ENCODE results near the gene ANO1.
"Not testable (repeated sequence)": the region's sequence is repeated elsewhere in the genome, so short reads cannot be mapped to it uniquely, and the experiment has no call there.

ANO1 gene

DNA sequence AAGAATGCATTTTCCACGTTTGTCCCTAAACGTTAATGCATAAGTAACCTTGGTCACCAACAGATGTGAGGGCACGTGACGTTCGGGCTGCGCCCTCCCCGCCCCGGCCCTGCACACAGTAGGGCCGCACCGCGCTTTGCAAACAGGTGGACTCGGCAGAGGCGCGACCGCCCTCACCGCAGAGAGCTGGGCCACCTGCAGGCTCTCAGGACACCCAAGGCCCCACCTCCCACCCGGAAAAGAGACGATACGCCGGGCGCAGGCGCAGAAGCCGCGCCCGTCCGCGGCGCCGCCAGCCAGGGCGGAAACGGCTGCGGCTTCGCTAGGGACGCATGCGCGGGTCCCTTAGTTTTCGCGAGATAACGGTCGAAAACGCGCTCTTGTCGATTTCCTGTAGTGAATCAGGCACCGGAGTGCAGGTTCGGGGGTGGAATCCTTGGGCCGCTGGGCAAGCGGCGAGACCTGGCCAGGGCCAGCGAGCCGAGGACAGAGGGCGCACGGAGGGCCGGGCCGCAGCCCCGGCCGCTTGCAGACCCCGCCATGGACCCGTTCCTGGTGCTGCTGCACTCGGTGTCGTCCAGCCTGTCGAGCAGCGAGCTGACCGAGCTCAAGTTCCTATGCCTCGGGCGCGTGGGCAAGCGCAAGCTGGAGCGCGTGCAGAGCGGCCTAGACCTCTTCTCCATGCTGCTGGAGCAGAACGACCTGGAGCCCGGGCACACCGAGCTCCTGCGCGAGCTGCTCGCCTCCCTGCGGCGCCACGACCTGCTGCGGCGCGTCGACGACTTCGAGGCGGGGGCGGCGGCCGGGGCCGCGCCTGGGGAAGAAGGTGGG, 125.0 kb downstream of the ANO1 start, which contains the start of gene FADD:
TSS of gene FADD (plus strand) at position 377 of the 831 bp plus-strand sequence. CDS start at position 541, 164 bp downstream.
- in situ Hi-C loops (cut with HindIII; ENCODE audit: low sequenced_read_pairs), result no loop called here

DNA sequence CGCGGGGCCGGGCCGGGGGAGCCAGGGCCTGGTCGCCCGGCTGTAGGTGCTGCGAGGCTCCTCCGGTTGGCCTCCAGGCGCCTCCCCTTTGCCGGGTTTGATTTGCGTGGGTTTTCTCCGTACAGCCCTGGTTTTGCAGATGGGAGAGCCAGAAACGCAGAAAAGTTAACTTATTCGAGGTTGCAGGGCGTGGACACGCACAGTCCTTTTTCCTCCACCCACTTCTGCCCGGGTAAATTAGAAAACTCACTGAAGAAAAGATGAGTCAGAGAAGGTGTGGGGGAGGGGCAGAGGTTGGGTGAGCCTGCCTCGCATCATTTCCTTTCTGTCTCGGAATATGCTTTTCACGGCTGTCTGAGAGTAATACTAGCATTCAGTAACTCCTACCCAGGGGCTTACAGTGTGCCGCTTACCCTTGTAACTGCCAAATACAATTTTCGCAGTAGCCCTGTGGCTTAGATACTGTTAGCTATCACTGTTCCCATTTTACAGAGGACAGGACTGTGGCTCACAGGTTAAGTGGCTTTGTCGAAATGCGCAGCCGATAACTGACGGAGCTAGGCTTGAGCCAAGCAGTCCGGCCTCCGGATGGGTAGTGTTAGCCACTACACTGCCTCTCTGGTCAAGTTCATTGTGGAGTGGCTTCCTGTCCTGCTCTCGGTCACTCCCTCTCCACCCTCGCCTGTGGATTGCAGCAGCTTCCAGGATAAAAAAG, 125.8 kb downstream of the ANO1 start:
- in situ Hi-C loops (cut with HindIII; ENCODE audit: low sequenced_read_pairs), result no loop called here

DNA sequence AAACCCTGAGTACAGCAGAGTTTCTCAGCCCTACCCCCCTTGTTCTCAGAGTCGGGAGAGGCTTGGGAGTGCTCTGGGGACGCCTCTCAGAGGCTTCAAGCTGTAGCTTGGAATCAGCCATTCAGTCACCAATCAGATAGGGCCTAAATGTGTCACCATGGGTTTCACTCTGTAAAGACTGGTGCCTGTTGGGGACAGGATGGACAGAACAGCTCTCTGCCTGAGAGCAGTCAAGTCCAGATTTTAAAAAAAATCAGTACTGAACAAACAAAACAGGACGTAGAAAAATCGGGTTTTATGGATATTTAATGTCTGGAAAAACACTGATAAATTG, 126.3 kb downstream of the ANO1 start:
- in situ Hi-C loops (cut with HindIII; ENCODE audit: low sequenced_read_pairs), result no loop called here

DNA sequence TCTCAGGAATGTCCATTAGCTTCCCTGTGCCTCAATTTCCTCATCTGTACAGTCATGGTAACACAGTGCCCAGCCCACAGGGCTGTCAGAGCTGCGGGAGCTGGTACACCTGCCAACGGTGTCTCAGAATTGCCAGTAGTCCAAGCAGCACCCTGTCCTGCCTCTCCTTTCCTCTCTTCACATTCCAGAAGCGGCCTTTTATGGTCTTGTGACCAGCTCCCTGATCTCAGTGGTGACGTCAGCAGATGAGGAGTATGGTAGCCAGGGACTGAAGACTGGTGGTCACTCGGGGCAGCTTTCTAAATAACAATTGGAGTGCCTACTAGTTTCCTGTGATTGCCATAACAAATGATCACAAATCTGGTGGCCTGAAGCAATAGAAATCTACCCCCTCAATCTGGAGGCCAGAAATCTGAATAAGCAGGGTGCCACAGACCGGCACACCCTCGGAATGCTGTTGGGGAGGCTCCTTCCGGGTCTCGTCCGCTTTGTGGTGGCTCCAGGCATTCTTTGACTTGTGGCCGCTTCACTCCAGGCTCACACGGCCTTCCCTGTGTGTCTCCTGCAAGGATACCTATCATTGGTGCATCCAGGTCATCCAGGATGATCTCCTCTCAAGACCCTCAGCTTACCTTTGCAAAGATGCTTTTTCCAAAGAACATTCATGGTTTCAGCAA, 127.1 kb downstream of the ANO1 start:
- in situ Hi-C loops (cut with HindIII; ENCODE audit: low sequenced_read_pairs), result no loop called here

DNA sequence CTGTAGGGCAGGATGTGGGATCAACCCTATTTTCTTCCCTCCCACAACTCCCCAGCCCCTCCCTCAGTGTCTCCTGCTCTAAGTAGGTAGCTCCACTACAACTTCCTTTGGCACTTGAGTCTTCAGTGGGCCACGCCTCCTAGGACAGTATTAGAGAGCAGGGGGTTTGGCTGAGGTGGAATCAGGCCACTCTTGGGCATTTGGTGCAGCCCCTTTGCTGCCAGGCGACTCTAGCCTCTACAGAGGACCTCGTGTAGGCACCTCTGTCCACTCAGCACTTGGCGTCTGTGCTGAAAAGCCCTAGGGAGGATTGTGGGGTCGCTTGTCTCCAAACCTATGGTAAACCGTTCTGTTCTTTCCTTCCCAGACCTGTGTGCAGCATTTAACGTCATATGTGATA, 127.6 kb downstream of the ANO1 start:
- in situ Hi-C loops (cut with HindIII; ENCODE audit: low sequenced_read_pairs), result no loop called here

DNA sequence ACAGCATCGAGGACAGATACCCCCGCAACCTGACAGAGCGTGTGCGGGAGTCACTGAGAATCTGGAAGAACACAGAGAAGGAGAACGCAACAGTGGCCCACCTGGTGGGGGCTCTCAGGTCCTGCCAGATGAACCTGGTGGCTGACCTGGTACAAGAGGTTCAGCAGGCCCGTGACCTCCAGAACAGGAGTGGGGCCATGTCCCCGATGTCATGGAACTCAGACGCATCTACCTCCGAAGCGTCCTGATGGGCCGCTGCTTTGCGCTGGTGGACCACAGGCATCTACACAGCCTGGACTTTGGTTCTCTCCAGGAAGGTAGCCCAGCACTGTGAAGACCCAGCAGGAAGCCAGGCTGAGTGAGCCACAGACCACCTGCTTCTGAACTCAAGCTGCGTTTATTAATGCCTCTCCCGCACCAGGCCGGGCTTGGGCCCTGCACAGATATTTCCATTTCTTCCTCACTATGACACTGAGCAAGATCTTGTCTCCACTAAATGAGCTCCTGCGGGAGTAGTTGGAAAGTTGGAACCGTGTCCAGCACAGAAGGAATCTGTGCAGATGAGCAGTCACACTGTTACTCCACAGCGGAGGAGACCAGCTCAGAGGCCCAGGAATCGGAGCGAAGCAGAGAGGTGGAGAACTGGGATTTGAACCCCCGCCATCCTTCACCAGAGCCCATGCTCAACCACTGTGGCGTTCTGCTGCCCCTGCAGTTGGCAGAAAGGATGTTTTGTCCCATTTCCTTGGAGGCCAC, 128.3 kb downstream of the ANO1 start:
- in situ Hi-C loops (cut with HindIII; ENCODE audit: low sequenced_read_pairs), result no loop called here

DNA sequence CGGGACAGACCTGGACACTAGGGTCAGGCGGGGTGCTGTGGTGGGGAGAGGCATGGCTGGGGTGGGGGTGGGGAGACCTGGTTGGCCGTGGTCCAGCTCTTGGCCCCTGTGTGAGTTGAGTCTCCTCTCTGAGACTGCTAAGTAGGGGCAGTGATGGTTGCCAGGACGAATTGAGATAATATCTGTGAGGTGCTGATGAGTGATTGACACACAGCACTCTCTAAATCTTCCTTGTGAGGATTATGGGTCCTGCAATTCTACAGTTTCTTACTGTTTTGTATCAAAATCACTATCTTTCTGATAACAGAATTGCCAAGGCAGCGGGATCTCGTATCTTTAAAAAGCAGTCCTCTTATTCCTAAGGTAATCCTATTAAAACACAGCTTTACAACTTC, 128.9 kb downstream of the ANO1 start:
- in situ Hi-C loops (cut with HindIII; ENCODE audit: low sequenced_read_pairs), result no loop called here

DNA sequence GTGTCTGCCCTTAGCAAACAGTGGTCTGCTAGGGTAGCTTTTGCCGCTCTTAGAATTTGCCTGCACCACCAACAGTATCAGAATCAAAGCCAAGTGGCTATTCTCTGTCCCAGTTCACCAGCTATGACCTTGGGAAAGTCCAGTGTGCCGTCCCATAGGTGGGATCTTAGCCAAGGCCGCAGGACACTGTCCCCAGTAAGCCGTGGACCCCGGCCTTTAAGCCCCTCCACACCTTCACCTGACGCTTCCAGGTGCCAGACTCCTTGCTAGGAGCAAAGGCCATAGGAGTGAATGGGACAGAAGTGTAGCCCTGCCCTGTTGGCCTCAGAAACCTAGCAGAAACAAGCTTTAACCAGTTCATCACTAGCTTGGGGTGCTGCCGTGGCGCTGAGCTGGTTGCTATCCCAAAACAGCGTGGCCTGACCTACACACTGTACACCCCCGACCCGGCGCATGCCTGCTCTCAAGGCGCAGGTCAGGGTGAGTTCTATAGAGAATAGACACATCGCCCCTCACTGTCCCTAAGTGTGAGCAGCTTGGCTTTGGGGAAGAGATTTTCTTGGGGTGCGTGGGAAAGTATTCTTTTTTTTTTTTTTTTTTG, 129.5 kb downstream of the ANO1 start:
- in situ Hi-C loops (cut with HindIII; ENCODE audit: low sequenced_read_pairs), result no loop called here

DNA sequence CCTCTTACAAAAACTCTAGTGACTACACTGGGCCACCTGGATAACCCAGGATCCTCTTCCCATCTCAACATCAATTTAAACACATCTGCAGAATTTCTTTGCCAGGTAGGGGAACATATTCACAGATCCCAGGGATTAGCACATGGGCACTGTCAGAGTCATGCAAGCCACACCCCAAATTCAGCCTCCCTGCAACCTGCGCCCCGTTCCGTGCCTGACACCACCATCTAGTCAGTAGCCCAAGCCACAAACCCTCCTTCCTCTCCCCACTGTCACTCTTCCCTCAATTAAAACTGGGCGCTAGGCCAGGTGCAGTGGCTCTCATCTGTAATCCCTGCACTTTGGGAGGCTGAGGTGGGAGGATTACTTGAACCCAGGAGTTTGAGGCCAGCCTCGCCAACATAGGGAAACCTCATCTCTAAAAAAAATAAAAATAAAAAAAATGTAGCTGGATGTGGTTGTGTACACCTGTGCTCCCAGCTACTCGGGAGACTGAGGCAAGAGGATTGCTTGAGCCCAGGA, 131.3 kb downstream of the ANO1 start:
- in situ Hi-C loops (cut with HindIII; ENCODE audit: low sequenced_read_pairs), result no loop called here

DNA sequence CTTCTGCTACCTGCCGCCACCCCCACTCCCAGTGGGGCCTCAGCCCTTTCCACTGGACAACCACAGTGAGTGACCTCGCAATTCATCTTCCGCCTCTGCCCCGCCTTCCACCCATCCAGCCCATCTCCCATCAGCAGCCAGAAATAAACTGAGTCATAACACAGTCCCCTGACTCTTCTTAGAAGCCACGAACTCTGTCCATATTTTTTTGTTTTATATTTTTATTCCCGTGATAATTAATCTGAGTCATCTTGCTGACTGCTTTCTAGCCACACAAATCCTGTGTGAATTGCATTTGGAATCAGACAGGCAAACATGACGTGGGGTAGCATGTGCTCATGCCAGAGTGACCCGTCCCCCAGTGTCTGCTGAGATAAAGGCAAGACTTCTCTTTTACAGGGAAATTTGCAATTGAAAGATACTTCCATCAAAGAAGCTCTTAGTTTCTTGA, 132.0 kb downstream of the ANO1 start:
- in situ Hi-C loops (cut with HindIII; ENCODE audit: low sequenced_read_pairs), result no loop called here

DNA sequence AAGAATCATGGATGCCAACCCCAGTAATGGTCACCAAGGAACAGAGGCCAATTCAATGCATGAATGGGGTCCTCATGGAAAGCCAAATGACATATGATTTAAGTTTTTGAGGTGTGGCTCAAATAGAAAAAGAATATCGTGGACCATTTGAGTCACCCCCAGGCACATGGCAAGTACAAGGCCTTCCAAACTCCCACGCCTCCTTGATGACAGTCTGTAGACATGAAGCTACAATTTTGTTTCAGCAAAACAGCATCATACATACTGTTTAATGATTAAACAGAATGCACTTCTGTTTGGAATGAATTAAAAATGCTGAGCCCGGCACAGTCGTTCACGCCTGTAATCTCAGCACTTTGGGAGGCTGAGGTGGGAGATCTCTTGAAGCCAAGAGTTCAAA, 132.4 kb downstream of the ANO1 start:
- in situ Hi-C loops (cut with HindIII; ENCODE audit: low sequenced_read_pairs), result no loop called here

DNA sequence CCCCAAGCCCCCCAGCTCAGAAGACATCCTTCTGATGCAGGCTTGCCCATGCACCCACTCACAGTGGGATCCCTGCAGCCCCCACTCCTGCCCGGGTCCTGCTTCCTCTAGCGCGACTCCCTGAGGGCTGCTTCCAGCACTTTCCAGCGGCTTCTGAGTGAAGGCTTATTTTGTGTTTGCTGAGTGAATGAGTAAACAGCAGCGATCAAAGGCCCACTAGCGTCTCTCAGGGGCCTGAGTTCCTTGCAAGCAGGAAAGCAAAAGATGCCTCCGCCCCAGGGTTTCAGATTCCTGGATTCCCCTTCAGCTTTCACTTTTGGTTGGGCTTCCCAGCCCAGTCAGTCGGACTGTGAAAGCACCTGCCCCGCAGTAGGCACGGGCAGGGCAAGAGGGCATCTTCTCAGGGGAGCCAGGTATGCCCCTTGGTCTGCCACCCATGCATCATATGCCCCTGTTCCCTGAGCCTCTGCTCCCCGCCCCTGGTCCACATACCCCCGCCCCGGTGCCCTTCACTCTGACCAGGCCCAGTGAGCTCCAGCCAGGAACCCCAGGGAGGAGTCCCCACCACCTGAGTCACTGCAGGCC, 134.2 kb downstream of the ANO1 start:
- in situ Hi-C loops (cut with HindIII; ENCODE audit: low sequenced_read_pairs), result no loop called here

DNA sequence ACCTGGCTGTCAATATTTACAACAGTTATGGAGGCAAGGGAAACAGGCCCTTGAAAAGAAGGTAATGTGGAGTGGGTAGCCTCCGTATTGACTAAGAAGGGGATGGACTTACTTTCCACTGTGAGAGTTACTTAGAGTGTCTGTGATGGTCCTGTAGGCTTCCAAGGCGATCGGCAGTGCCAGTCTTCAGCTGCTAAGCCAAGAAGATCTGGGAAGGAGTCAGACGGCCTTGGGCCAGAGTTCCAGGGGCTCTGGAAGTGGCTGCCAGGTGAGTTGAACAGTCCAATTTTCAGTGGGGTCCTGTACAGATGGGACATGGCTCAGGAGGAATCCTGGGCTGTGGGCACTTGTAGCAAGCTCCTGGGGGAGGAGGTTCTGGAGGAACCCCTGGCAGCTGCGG, 139.3 kb downstream of the ANO1 start:
- in situ Hi-C loops (cut with HindIII; ENCODE audit: low sequenced_read_pairs), result not testable (repeated sequence)

DNA sequence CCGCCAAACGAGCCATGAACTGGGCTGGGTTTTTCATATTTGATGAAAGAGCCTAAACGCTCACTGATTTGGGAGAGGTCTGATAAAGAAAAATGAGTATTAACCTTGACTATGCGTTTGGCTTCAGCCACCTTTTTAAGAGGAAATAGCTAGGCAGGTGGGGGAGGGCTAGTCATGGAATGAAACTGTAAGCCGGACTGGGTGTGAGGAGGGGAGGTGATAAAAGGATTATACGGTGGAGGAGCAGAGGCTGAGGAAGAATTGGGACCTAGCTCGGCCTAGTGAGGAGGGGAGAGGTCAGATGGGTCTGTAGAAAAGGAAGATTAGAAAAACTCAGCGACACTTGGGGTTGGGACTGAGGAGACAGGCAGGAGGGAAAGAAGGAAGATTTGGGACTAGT, 140.0 kb downstream of the ANO1 start:
- in situ Hi-C loops (cut with HindIII; ENCODE audit: low sequenced_read_pairs), result not testable (repeated sequence)

DNA sequence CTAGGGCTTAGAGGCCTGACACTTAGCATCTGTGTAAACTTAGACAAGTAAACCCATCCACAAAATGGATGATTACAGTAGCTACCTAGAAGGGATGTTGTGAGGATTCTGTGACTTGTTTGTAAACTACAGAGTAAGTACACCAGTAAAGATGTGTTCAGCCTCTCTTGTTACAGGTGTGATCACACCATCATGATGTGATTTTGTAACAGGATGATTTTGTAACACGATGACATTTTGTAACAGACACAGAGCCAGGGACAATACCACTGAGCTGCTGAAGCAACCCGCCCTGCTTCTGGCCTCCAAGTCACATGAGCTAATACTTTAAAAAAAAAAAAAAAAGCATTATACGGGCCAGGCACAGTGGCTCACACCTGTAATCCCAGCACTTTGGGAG, 142.0 kb downstream of the ANO1 start:
- in situ Hi-C loops (cut with HindIII; ENCODE audit: low sequenced_read_pairs), result no loop called here

DNA sequence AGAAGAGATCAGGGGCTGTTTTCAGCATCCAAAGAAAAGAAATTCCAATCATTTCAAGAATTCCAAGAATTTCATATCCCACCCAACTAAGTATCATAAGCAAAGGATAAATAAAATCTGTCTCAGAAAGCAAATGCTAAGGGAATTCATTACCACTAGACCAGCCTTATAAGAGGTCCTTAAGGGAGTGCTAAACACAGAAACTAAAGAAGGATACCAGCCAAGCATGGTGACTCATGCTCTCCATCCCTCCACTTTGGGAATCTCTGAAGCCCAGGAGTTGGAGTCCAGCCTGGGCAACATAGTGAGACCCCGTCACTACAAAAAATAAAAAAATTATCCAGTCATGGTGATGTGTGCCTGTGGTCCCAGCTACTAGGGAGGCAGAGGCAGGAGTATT, 142.8 kb downstream of the ANO1 start:
- in situ Hi-C loops (cut with HindIII; ENCODE audit: low sequenced_read_pairs), result no loop called here

DNA sequence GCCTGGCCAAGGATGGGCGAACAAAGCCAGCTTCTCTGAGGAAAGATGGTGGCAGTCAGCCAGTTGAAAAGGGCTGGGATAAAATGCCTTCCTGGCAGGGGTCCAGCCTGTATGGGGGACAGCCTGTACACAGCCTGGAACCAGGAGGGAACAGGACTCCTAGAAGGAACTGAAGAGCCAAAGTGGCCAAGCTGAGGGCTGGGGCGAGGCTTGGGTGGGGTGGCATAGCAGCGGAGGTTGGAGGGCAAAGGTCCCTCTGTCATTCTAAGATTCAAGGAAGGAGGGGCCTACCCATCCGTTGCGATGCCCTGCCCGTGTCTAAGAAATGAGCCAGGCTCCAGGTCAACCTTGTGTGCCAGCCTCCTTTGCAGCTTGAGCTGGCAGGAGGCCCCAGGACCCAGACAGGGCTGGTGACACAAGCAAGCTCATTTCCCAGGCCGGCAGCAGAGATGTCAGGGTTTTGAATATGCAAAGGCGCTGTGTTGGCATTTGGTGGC, 147.6 kb downstream of the ANO1 start:
- in situ Hi-C loops (cut with HindIII; ENCODE audit: low sequenced_read_pairs), result no loop called here

DNA sequence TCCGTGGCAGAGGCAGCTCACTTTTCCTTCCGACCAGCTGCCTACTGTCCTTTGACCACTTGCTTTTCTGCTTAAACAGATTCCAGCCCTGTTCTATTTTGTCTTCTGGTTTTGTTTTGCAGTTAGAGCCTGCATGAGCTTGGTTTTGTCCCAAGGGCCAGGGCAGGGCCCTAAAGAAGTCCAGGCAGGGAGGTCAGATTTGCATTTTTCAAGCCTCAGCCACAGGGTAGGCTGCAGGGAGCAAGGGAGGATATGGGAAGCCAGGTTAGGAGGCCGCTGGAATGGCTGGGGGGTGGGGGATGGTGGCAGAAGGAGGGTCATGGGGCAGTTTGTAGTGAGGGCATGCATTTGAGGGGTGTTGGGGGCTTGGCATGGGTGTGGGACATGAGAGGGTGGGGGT, 148.1 kb downstream of the ANO1 start:
- in situ Hi-C loops (cut with HindIII; ENCODE audit: low sequenced_read_pairs), result no loop called here

DNA sequence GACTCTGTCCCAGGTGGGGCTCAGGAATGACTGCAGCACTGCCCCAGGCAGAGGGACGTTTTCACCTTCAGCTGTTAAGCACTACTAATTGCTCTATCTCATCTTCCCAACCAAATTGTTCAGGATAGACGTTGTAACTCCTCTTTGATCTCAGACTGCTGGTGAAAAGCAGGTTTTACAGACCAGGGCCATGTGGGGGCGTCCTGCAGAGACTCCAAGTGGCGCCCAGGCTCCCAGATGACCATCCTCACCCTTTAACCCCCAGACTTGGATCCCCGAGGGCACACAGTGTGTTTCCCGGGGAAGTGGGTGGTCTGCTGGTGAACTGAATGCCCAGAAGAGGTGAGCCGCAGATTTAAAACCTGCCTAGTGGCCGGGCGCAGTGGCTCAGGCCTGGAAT, 148.8 kb downstream of the ANO1 start:
- in situ Hi-C loops (cut with HindIII; ENCODE audit: low sequenced_read_pairs), result no loop called here

DNA sequence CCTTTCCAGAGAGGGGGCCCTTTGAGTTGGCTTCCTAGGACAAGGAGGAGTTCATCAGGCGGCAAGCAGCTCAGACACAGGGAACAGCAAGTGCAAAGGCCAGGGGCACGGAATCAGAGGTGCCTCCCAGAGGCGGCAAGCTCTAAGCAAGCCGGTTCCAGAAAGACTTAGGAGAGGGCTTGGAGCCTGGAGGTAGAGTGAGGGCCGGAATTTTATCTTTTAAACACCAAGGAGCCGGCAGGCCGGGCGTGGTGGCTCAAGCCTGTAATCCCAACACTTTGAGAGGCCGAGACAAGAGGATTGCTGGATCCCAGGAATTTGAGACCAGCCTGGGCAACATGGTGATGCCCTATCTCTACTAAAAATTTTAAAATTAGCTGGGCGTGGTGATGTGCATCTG, 151.6 kb downstream of the ANO1 start:
- in situ Hi-C loops (cut with HindIII; ENCODE audit: low sequenced_read_pairs), result no loop called here
